ENCODE measurements around the gene NPAS3. TPM values are rescaled to one million over a fixed set of nuclear protein-coding genes. Genes with fewer than 3 reads are reported as not detected.

NPAS3 gene
- total RNA-seq, 3 donors from 2014 or later = 0.96 to 4.0 (median 2.0) TPM

DNA sequence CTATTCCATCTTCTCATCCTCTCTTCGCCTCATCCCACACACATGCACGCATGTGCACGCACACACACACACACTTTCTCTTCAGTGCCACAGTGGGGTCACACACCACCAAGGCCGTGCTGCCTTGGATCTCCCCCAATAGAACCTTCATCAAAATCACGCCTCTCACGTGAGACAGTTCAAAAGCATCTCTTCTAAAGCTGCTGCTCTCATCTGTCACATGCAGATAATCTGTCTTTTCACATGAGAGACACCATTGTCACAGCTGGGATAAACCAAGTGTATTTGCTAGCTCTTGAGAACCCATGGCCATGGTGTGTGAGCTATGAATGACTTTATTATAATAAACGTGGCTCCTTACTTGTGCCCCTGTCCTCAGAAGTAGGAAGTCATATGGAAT, 793.5 kb downstream of the NPAS3 start:
- Histone ChIP-seq H3K27me3 (no peaks in the 10 kb centered on the region), H3K27ac (no peak overlapping the region), H3K9me3 (no peaks in the 10 kb centered on the region), H3K36me3 (no peaks in the 10 kb centered on the region), H3K4me1 (no peaks in the 10 kb centered on the region), H3K4me3 (no peak overlapping the region)
- intact Hi-C loops (cut with DNase I; ENCODE audit: low total_unique reads) = no loop called here
- DNase-seq (ENCODE audit: low spot score in 2 of 2) = no peak
- no peak for TF ChIP-seq POLR2A (IDR thresholded peaks at IDR 0.05)
- TF ChIP-seq POLR2AphosphoS5 (IDR thresholded peaks at IDR 0.05) = no peak
- no peak for TF ChIP-seq CTCF (IDR thresholded peaks at IDR 0.05)

GRCh38 chr14:33733310-33733709, 794.6 kb downstream of the NPAS3 start:
- intact Hi-C loops (cut with DNase I; ENCODE audit: low total_unique reads) = no loop called here
- DNase-seq (ENCODE audit: low spot score in 2 of 2) = no peak
- H3K36me3 ChIP-seq = no peaks in the 10 kb centered on the region
- H3K27me3 ChIP-seq = no peaks in the 10 kb centered on the region
- no peak overlapping the region for H3K4me3 ChIP-seq
- H3K27ac ChIP-seq = no peak overlapping the region
- H3K9me3 ChIP-seq = no peaks in the 10 kb centered on the region
- TF ChIP-seq POLR2AphosphoS5 (IDR thresholded peaks at IDR 0.05) = no peak
- no peak for TF ChIP-seq POLR2A (IDR thresholded peaks at IDR 0.05)
- TF ChIP-seq CTCF (IDR thresholded peaks at IDR 0.05) = no peak
- H3K4me1 ChIP-seq = no peaks in the 10 kb centered on the region

DNA sequence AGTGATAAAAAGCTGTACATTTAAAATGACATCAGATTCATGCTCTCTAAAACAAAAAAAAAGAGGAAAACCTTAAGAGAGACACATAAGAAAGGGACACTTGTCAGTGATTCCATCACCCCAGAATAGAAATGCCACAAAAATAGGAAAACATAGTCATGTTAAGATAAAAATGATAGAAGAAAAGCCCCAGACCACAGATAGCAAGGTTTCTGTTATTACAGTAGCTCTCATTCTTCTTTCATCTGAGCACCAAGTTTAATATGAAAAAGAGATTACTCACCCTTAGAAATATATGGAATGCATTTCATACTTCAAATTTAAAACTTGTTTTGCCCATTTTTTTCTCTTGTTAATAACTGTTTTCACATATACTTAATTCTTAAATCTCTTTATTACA, 795.0 kb downstream of the NPAS3 start:
- Histone ChIP-seq H3K9me3 (no peaks in the 10 kb centered on the region), H3K4me3 (no peak overlapping the region), H3K27ac (no peak overlapping the region), H3K4me1 (no peaks in the 10 kb centered on the region), H3K27me3 (no peaks in the 10 kb centered on the region), H3K36me3 (no peaks in the 10 kb centered on the region)
- TF ChIP-seq POLR2A (IDR thresholded peaks at IDR 0.05) (no peak), POLR2AphosphoS5 (IDR thresholded peaks at IDR 0.05) (no peak), CTCF (IDR thresholded peaks at IDR 0.05) (no peak)
- intact Hi-C loops (cut with DNase I; ENCODE audit: low total_unique reads) = no loop called here
- no peak for DNase-seq (ENCODE audit: low spot score in 2 of 2)

GRCh38 chr14:33734387-33734786, 795.7 kb downstream of the NPAS3 start:
- DNase-seq (ENCODE audit: low spot score in 2 of 2) = no peak
- Histone ChIP-seq H3K27me3 (no peaks in the 10 kb centered on the region), H3K4me3 (no peak overlapping the region), H3K27ac (no peak overlapping the region), H3K4me1 (no peaks in the 10 kb centered on the region), H3K36me3 (no peaks in the 10 kb centered on the region), H3K9me3 (no peaks in the 10 kb centered on the region)
- TF ChIP-seq CTCF (IDR thresholded peaks at IDR 0.05) = no peak
- no peak for TF ChIP-seq POLR2A (IDR thresholded peaks at IDR 0.05)
- no peak for TF ChIP-seq POLR2AphosphoS5 (IDR thresholded peaks at IDR 0.05)
- intact Hi-C loops (cut with DNase I; ENCODE audit: low total_unique reads) = no loop called here

GRCh38 chr14:33736299-33736825, 797.7 kb downstream of the NPAS3 start:
- no peaks in the 10 kb centered on the region for H3K9me3 ChIP-seq
- no peak overlapping the region for H3K27ac ChIP-seq
- no peaks in the 10 kb centered on the region for H3K4me1 ChIP-seq
- no peak for DNase-seq (ENCODE audit: low spot score in 2 of 2)
- no peak for TF ChIP-seq CTCF (IDR thresholded peaks at IDR 0.05)
- no peak for TF ChIP-seq POLR2A (IDR thresholded peaks at IDR 0.05)
- no peak for TF ChIP-seq POLR2AphosphoS5 (IDR thresholded peaks at IDR 0.05)
- no peaks in the 10 kb centered on the region for H3K36me3 ChIP-seq
- no peak overlapping the region for H3K4me3 ChIP-seq
- no peaks in the 10 kb centered on the region for H3K27me3 ChIP-seq
- intact Hi-C loops (cut with DNase I; ENCODE audit: low total_unique reads) = no loop called here

Measured in breast epithelium (tissue), 4 donors.